Endothelial cell (in vitro differentiated cells): ENCODE data around the gene OLA1. TPM values are rescaled to one million over a fixed set of nuclear protein-coding genes. Genes with fewer than 3 reads are reported as not detected.

Experiments
- DNase-seq: peaks from one replicate; pipeline ENCODE4 v3.0.0; 2021; ENCODE audit warnings: low spot score
- H3K27ac Mint-ChIP-seq: one replicate; pipeline ENCODE4 v1.8.0; 2021; ENCODE audit warnings: mixed read lengths, inconsistent platforms; ENCODE audit not compliant: unreplicated experiment
- H3K27me3 Mint-ChIP-seq: one replicate; pipeline ENCODE4 v1.8.0; 2021; ENCODE audit warnings: mild to moderate bottlenecking, moderate library complexity, mixed read lengths, inconsistent platforms; ENCODE audit not compliant: unreplicated experiment
- H3K36me3 Mint-ChIP-seq: one replicate; pipeline ENCODE4 v1.8.0; 2021; ENCODE audit warnings: mild to moderate bottlenecking, low read depth, mixed read lengths, inconsistent platforms; ENCODE audit not compliant: unreplicated experiment
- H3K4me1 Mint-ChIP-seq: one replicate; pipeline ENCODE4 v1.8.0; 2021; ENCODE audit warnings: mild to moderate bottlenecking, mixed read lengths, inconsistent platforms; ENCODE audit not compliant: unreplicated experiment
- H3K4me3 Mint-ChIP-seq: one replicate; pipeline ENCODE4 v1.8.0; 2021; ENCODE audit warnings: mild to moderate bottlenecking, mixed read lengths, inconsistent platforms; ENCODE audit not compliant: unreplicated experiment
- H3K9me3 Mint-ChIP-seq: one replicate; pipeline ENCODE4 v1.8.0; 2021; ENCODE audit warnings: mixed read lengths, inconsistent platforms; ENCODE audit not compliant: unreplicated experiment
- total RNA-seq: library from RNA; stranded (reverse); fragmentation: NEBNext Ultra II Directional; extraction: Animal tissue kit (Norgen Biotek cat#: 25700); gene quantifications from one replicate; pipeline ENCODE4 v1.2.1, GENCODE V29; 2021; ENCODE audit not compliant: unreplicated experiment
- TF ChIP-seq, protein P1 (sequence below): fragments of 200-600 bp; sonication (generic); IDR thresholded peaks from one replicate; pipeline ENCODE4 v1.5.0; 2021; ENCODE audit warnings: antibody characterized with exemption; ENCODE audit not compliant: unreplicated experiment

OLA1 gene
- total RNA-seq, 1 donor from 2014 or later: 105 TPM

- H3K4me1 Mint-ChIP-seq: peaks cover 10% of the 10 kb centered on the region
- H3K9me3 Mint-ChIP-seq: no peaks in the 10 kb centered on the region
- H3K27me3 Mint-ChIP-seq: no peaks in the 10 kb centered on the region
- no peak overlapping the region for H3K4me3 Mint-ChIP-seq
- DNase-seq: no peak
- no peak overlapping the region for H3K27ac Mint-ChIP-seq
- H3K36me3 Mint-ChIP-seq: no peaks in the 10 kb centered on the region
- TF ChIP-seq, protein P1, sequence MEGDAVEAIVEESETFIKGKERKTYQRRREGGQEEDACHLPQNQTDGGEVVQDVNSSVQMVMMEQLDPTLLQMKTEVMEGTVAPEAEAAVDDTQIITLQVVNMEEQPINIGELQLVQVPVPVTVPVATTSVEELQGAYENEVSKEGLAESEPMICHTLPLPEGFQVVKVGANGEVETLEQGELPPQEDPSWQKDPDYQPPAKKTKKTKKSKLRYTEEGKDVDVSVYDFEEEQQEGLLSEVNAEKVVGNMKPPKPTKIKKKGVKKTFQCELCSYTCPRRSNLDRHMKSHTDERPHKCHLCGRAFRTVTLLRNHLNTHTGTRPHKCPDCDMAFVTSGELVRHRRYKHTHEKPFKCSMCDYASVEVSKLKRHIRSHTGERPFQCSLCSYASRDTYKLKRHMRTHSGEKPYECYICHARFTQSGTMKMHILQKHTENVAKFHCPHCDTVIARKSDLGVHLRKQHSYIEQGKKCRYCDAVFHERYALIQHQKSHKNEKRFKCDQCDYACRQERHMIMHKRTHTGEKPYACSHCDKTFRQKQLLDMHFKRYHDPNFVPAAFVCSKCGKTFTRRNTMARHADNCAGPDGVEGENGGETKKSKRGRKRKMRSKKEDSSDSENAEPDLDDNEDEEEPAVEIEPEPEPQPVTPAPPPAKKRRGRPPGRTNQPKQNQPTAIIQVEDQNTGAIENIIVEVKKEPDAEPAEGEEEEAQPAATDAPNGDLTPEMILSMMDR: no peak
Observed at GRCh38 chr2:174153757-174154680, 94.3 kb downstream of the OLA1 start.

DNA sequence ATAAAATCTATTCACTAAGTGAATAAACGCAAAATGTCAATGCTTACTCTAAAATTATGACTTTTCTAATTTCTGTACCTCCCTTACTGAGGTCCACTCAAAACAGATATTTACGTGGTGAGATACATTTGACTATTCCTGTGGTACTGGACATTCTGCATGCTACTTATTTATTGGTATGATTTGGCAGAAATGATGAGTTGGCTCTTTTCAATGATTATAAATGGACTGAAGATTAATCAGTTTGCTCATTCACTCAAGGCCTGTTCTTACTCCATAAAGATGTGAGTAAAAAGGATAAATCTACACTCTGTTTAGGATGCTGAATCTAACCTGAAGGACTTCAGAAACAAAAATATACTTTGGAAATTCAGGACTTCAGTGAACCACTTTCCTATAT is 98.8 kb downstream of the OLA1 start:
- Mint-ChIP-seq H3K9me3 (no peaks in the 10 kb centered on the region), H3K27ac (no peak overlapping the region), H3K27me3 (no peaks in the 10 kb centered on the region), H3K36me3 (no peaks in the 10 kb centered on the region), H3K4me1 (peaks cover 17% of the 10 kb centered on the region), H3K4me3 (no peak overlapping the region)
- no peak for DNase-seq
- TF ChIP-seq, protein P1: no peak

- no peaks in the 10 kb centered on the region for H3K27me3 Mint-ChIP-seq
- no peak overlapping the region for H3K4me3 Mint-ChIP-seq
- TF ChIP-seq, protein P1: no peak
- no peak overlapping the region for H3K27ac Mint-ChIP-seq
- no peaks in the 10 kb centered on the region for H3K9me3 Mint-ChIP-seq
- peaks cover 12% of the 10 kb centered on the region for H3K4me1 Mint-ChIP-seq
- H3K36me3 Mint-ChIP-seq: no peaks in the 10 kb centered on the region
- DNase-seq: no peak
Observed at GRCh38 chr2:174148833-174149232, 99.5 kb downstream of the OLA1 start.

DNA sequence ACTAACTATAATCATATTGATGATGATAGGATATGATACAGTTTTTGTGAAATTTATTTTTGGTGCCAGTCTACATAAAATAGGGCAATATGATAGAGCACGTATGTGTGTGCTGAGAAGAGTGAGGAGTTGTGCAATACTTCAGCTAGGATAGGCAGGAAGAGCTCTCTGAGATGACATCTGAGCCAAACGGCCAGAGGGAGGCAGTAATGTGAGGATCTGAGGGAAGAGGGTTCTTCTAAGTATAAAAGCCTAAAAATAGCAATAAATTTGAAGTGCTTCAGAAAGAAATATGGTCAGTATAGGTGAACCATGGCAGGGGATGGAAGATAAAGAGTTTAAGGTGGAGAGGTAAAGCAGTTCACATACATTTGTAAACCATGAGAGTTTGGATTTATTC is 102.5 kb downstream of the OLA1 start:
- no peaks in the 10 kb centered on the region for H3K9me3 Mint-ChIP-seq
- no peaks in the 10 kb centered on the region for H3K36me3 Mint-ChIP-seq
- H3K4me1 Mint-ChIP-seq: peaks cover 9% of the 10 kb centered on the region
- no peaks in the 10 kb centered on the region for H3K27me3 Mint-ChIP-seq
- H3K27ac Mint-ChIP-seq: no peak overlapping the region
- H3K4me3 Mint-ChIP-seq: no peak overlapping the region
- DNase-seq: no peak
- TF ChIP-seq, protein P1: no peak

DNA sequence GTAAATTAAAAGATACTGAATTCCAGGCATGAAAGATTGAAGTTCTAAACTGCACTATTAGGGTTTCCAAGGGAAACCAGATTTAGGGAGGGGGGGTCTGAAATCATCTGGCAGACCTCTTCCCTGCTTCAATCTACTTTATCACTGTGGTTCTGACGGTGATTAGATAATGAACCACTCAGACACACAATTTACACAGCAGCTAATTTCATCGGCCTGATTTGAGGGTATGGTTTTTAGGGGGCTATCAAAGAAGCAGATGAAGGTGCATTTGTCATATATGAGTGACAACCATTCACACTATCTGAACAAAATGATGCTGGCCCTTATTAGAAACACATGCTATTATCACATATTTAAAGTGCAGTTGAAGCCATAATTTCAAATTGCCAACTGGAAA is 106.0 kb downstream of the OLA1 start:
- H3K4me1 Mint-ChIP-seq: no peaks in the 10 kb centered on the region
- no peak overlapping the region for H3K27ac Mint-ChIP-seq

More for the DNA sequence above, 106.0 kb downstream of the OLA1 start:
- DNase-seq: no peak
- no peak overlapping the region for H3K4me3 Mint-ChIP-seq
- TF ChIP-seq, protein P1: no peak
- H3K36me3 Mint-ChIP-seq: peaks cover 8% of the 10 kb centered on the region
- no peaks in the 10 kb centered on the region for H3K27me3 Mint-ChIP-seq
- no peaks in the 10 kb centered on the region for H3K9me3 Mint-ChIP-seq
